Measurements from ENCODE around the gene MMP1.

MMP1 gene

GRCh38 chr11:102806296-102806695 is 8.3 kb upstream of the MMP1 start:
- no peak for DNase-seq (ENCODE audit: low read depth in 2 of 2)

- DNase-seq (ENCODE audit: low read depth in 2 of 2), result no peak
Measured at GRCh38 chr11:102802341-102802740, 4.4 kb upstream of the MMP1 start.

GRCh38 chr11:102800767-102801166 is 2.8 kb upstream of the MMP1 start:
- no peak for DNase-seq (ENCODE audit: low read depth in 2 of 2)

DNA sequence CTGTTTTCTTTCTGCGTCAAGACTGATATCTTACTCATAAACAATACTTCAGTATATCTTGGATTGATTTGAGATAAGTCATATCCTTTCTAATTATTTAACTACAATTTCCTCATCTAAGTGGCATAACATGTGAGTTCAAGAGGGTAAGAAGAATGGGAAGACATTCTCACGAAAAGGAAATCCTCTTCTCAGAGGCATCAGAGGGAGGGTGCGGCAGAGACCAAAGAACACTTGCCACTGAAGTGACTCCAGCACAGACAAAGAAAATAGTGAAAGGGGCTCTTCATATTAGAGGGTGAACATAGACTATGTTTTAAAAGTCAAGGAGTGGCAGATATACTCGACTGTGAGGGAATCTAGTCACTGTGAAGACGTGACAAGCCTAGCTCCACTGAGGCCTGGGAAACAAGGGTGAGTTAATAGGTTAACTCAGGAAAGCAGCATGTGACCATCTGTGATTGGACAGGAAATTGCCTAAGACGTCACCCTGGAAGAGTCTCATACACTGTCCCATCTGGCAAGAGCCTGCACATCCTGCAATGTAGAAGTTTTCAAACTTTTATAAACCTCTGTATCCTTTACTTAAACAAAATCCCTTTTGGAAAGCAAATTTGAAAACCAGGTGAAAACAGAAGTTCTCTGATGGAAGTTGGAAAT is 1.9 kb upstream of the MMP1 start:
- no peak for DNase-seq (ENCODE audit: low read depth in 2 of 2)

GRCh38 chr11:102794382-102794781 is 3.6 kb downstream of the MMP1 start:
- DNase-seq (ENCODE audit: low read depth in 2 of 2), result no peak

DNA sequence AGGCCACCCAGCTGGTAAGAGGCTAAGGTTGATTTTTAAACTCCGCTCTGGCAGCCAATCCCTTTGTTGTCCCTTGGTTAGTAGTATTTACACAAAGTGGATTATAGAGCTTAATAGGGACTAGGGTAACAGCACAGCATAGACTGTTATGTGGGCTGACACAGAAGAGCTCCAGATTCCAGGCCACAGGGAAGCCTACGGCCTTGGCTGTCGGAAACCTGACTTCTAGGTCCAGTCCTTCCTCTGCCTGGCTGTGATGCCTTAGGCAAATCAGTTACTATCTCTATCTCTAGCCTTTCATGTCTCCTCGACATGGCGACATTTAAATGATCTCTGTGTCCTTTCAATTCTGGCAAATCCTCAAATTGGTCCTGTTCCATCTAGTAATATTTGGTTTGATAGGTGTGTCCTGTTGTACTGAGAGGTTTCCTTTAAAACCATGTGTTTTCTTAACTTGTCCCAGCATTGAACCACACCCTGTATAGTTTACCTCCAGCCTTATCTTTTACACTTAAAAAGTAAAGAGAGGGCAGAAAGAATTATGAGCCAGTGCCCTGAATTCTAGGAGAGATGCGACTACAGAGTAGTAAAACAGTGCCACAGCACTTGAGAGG is 4.2 kb downstream of the MMP1 start:
- no peak for DNase-seq (ENCODE audit: low read depth in 2 of 2)

DNA sequence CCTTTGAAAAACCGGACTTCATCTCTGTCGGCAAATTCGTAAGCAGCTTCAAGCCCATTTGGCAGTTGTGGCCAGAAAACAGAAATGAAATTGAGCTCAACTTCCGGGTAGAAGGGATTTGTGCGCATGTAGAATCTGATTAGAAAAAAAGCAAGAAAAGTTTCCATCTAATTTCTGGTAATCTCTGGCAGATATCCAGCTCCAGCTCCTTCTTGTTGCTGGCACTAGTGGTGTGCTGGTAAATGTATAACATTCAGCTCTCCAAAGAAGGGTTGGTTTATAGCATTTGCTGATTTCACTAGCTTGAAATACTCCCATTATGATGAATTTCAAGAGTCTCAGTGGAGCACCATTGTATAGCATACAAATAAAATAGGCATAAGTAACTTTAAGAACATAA is 5.4 kb downstream of the MMP1 start:
- DNase-seq (ENCODE audit: low read depth in 2 of 2), result no peak

DNA sequence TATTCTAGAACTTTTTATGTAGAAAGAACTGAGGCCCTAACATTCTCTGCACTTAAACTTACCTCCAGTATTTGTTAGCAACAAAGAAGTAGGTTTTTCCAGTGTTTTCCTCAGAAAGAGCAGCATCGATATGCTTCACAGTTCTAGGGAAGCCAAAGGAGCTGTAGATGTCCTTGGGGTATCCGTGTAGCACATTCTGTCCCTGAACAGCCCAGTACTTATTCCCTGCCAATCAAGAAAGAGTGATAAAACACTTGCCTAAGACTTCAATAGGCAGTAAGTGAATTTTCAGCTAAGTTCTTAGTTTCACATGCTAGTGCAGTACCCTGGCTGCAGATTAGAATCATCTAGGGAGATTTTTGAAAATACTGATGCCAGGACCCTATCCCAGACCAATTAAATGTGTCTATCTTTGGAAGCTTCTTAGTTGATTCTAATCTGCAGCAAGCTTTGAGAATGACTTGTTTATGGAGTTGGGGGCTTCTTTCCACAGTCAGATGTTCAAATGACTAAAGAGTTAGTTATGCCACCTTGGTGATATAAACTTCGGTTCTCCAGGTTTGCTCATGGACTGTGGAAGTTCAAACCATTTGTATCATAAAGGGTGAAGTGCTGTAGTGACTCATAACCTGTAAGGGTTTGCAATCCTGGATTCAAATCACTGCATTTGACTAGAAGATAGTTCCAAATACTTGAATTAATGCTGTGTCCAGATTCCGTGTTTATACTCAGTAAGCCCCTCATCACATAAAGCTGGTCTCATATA is 6.5 kb downstream of the MMP1 start:
- no peak for DNase-seq (ENCODE audit: low read depth in 2 of 2)

DNA sequence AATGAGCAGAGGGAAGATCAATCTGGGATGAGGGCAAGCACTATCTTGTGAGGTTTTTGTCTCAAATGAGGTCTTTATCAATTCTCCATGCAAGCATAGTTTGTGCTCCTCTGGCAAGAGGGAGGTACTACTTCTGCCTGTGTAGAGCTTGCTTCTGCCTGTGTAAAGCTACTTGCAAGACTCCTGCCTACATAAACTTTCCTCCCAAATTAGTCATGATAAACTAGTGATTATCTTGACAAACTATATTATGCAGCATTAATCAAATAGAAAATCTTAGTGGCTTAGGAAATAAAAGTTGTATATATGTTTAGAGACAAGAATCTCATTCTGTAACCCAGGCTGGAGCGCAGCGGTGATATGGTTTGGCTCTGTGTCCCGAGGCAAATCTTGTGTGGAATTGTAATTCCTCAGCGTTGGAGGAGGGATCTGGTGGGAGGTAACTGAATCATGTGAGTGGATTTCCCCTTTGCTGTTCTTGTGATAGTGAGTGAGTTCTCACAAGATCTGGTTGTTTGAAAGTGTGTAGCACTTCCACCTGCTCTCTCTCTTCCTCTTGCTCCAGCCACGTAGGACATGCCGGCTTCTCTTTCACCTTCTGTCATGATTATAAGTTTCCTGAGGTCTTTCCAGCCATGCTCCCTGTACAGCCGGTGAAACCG is 9.5 kb downstream of the MMP1 start:
- DNase-seq (ENCODE audit: low read depth in 2 of 2), result no peak

GRCh38 chr11:102784380-102784779 is 13.6 kb downstream of the MMP1 start:
- DNase-seq (ENCODE audit: low read depth in 2 of 2), result no peak

DNA sequence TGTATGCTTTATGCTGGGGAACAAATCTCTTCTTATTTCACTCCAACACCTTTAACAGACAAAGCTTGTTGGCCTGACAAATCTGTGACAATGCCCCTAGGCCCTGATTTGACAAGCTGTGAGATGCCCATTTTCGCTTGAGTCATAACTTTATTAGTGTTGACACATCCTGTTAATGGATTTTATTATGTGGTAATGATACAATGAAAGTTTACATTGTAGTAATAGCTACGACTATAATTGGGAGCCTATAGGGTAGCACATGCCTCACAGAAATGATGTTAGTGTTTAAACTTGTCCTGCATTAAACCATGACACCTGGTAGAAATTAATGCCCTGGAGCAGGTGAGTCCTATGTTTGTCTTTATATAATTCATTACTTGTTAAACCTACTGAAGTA is 14.2 kb downstream of the MMP1 start:
- no peak for DNase-seq (ENCODE audit: low read depth in 2 of 2)

GRCh38 chr11:102783016-102783415 is 14.9 kb downstream of the MMP1 start:
- DNase-seq (ENCODE audit: low read depth in 2 of 2), result no peak

DNA sequence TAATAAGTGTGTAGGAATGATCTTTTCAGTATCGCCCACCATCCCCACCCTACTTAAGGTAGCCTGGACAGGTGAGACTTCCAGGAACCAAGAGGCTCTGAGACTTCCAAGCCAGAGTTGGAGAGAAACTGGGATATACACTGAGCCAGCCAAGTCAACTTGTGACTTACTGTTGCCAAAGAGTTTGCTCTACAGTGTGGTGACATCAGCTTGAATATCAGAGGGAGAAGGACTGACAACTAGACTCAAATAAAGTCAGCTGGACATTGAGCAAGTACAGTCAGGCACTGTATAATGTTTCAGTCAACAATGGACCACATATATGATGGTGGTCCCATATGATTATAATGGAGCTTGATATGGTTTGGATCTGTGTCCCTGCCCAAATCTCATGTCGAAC is 16.3 kb downstream of the MMP1 start:
- DNase-seq (ENCODE audit: low read depth in 2 of 2), result no peak

GRCh38 chr11:102780491-102780918 is 17.5 kb downstream of the MMP1 start, which contains the start of gene MMP10:
Gene MMP10 (minus strand): TSS chr11:102780628. CDS start chr11:102780591, 37 bp downstream.
- DNase-seq (ENCODE audit: low read depth in 2 of 2), result no peak

GRCh38 chr11:102776454-102776853 is 21.5 kb downstream of the MMP1 start:
- no peak for DNase-seq (ENCODE audit: low read depth in 2 of 2)

GRCh38 chr11:102773386-102773785 is 24.6 kb downstream of the MMP1 start:
- no peak for DNase-seq (ENCODE audit: low read depth in 2 of 2)

GRCh38 chr11:102771351-102771750 is 26.6 kb downstream of the MMP1 start:
- DNase-seq (ENCODE audit: low read depth in 2 of 2), result no peak

GRCh38 chr11:102770191-102770590 is 27.8 kb downstream of the MMP1 start:
- DNase-seq (ENCODE audit: low read depth in 2 of 2), result no peak

DNA sequence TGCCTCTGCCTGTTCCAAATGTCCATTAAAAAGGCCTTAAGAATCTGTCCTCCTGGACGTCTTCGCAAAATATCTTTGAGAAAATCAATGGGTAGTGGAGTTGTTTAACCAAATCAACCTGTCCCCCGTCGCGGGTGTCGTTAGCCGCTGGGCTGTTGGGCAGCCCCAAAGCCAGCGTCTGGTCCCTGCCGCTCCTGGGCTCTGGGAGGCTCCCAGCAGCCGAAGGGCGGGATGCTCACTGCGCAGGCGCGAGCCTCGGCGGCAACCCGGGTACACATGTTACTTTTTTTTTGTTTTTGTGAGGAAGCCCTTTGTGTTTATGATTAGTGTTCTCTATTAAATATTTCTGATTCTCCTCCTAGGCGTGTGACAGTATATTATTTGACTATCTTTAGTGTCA is 30.2 kb downstream of the MMP1 start:
- no peak for DNase-seq (ENCODE audit: low read depth in 2 of 2)

DNA sequence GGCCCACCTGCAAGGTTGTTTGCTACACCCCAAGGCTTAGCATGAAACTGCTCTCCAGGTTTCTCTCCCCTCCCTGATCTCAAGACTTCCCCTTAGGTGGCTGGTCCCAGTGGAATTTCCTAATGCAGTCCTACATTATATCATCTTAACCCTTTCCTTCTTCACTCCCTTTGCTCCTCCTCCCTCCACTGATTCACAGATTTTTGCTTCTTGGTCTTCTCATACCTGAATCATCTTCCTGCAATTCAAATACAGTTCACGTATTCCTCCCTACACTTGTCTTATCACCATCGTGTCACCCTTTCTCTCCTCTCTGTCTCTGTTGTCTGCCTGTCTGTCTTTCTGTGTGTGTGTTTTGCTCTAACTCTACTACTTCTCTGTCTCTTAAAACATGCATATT is 34.5 kb downstream of the MMP1 start:
- DNase-seq (ENCODE audit: low read depth in 2 of 2), result no peak

GRCh38 chr11:102762361-102762767 is 35.6 kb downstream of the MMP1 start:
- no peak for DNase-seq (ENCODE audit: low read depth in 2 of 2)

GRCh38 chr11:102761646-102762238 is 36.2 kb downstream of the MMP1 start:
- no peak for DNase-seq (ENCODE audit: low read depth in 2 of 2)

Data from stimulated activated CD4-positive, alpha-beta T cell treated with anti-CD3 and anti-CD28 coated beads, Interleukin-4, amount 100 ng/mL, for 48 hours (primary cell).